Naive thymus-derived CD8-positive, alpha-beta T cell (primary cell): ENCODE results near the gene SYNE2. TPM values are rescaled to one million over a fixed set of nuclear protein-coding genes. Genes with fewer than 3 reads are reported as not detected.

ENCODE experiments used
- ATAC-seq, 2 donors: fragments of 150-1000 bp; cut with Tn5 transposase in 1 of 2; sonication (Bioruptor Pico), chemical (Tn5 transposase) in 1 of 2; 1 replicate in 1 of 2; 2 replicates in 1 of 2; pipeline ENCODE4 v1.10.0; 2021; ENCODE audit warnings: mild to moderate bottlenecking in 2 of 2, moderate library complexity in 2 of 2
- POLR2A ChIA-PET: fragments of 350-600 bp; sonication (Branson Sonifier 250); formaldehyde crosslinking; loops from one replicate; lab custom pipeline; 2021; ENCODE audit warnings: antibody characterized with exemption; lab: Charles Lee
- DNase-seq, 10 donors: peaks; one replicate each; pipeline versions ENCODE4 v3.0.0 to v3.0.0-alpha.2; 2020 to 2022
- H3K27ac Mint-ChIP-seq, 10 donors: one replicate each; pipeline ENCODE4 v1.8.0; 2020 to 2022; ENCODE audit warnings: mild to moderate bottlenecking in 10 of 10, mixed read lengths in 10 of 10, moderate library complexity in 4 of 10, inconsistent platforms in 1 of 10
- H3K27me3 Mint-ChIP-seq, 5 donors: one replicate each; pipeline ENCODE4 v1.8.0; 2021 to 2022; ENCODE audit warnings: mixed read lengths in 5 of 5
- H3K36me3 Mint-ChIP-seq, 3 donors: one replicate each; pipeline ENCODE4 v1.8.0; 2020 to 2022; ENCODE audit warnings: mixed read lengths in 3 of 3, mild to moderate bottlenecking in 2 of 3, inconsistent platforms in 1 of 3
- H3K4me1 Mint-ChIP-seq, 4 donors: one replicate each; pipeline ENCODE4 v1.8.0; 2021 to 2022; ENCODE audit warnings: mixed read lengths in 4 of 4
- H3K4me3 Mint-ChIP-seq, 10 donors: one replicate each; pipeline ENCODE4 v1.8.0; 2020 to 2022; ENCODE audit warnings: mild to moderate bottlenecking in 10 of 10, mixed read lengths in 10 of 10, moderate library complexity in 6 of 10, inconsistent platforms in 1 of 10
- H3K9me3 Mint-ChIP-seq, 9 donors: one replicate each; pipeline ENCODE4 v1.8.0; 2020 to 2022; ENCODE audit warnings: mixed read lengths in 9 of 9, mild to moderate bottlenecking in 3 of 9, inconsistent platforms in 1 of 9, moderate library complexity in 1 of 9
- polyA plus RNA-seq, 3 donors: library from polyadenylated mRNA; unstranded; fragments of 300-500 nt; fragmentation: Illumina TruSeq; gene quantifications; one replicate each; pipeline ENCODE4 v1.2.3, GENCODE V29; 2021
- total RNA-seq, 8 experiments: library from RNA in 2 of 8; stranded (reverse) in 2 of 8; gene quantifications; one replicate each; pipeline ENCODE4 v1.2.3 and lab custom pipeline; 2021 to 2026

SYNE2 gene
- total and polyA plus RNA-seq, 5 experiments from 2014 or later, result 15.7 to 116 (median 25.9) TPM

DNA sequence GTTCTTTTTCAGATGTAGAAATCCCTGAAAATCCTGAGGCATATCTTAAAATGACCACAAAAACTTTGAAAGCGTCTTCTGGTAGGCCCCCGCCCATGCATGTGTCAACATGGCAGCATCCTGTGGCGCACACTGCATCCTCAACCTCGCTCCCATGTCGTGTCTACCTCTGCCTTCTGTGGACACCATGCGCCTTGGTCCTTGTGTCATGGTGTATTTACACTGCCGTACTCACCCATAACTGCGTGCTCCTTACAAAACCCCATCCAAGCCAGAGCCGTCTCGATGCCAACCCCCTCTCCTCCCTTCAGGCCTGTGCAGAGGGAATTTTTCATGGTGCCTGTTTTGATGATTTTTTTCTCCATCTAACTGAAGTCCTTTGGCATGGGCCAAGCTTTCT lies 362.5 kb downstream of the SYNE2 start:
- ATAC-seq (no peak), DNase-seq (no peak)
- peak overlapping the region in 1 of 10 donors; percentile 32 for H3K4me3 Mint-ChIP-seq
- no peaks in the 10 kb centered on the region for H3K9me3 Mint-ChIP-seq
- H3K27me3 Mint-ChIP-seq, result no peaks in the 10 kb centered on the region
- H3K4me1 Mint-ChIP-seq, result peaks cover 0 to 4% (median 1%) of the 10 kb centered on the region in 4 donors
- H3K27ac Mint-ChIP-seq, result peak overlapping the region in 1 of 10 donors; percentile 18
- peaks cover 5 to 98% (median 49%) of the 10 kb centered on the region in 3 donors for H3K36me3 Mint-ChIP-seq
- POLR2A ChIA-PET, result interaction anchor here (0.6 kb wide), 1 partner anchor 8 kb away, joined by 6 read pairs; no protein-coding TSS in a partner anchor

DNA sequence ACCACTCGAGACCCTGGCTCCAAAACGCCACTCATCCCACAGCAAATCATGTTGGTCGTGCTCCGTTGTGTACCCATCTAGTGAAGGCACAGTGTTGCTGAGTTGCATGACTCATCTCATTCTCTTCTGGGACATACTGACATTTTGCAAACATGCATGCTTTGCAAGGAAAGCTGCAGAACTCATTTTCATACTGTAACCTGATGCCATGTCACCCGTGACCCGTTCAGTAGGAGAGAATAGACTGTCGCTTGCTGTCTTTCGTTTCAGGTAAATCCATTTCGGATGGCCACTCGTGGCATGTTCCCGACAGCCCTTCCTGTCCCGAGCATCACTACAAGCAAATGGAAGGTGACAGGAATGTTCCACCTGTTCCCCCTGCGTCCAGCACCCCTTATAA lies 363.2 kb downstream of the SYNE2 start:
- Mint-ChIP-seq H3K4me1 (peaks cover 0 to 8% (median 0%) of the 10 kb centered on the region in 4 donors), H3K4me3 (no peak overlapping the region), H3K27ac (no peak overlapping the region), H3K27me3 (no peaks in the 10 kb centered on the region), H3K36me3 (peaks cover under 1 to 97% (median 43%) of the 10 kb centered on the region in 3 donors), H3K9me3 (no peaks in the 10 kb centered on the region)
- POLR2A ChIA-PET, result no interaction called here
- DNase-seq (no peak), ATAC-seq (no peak)

DNA sequence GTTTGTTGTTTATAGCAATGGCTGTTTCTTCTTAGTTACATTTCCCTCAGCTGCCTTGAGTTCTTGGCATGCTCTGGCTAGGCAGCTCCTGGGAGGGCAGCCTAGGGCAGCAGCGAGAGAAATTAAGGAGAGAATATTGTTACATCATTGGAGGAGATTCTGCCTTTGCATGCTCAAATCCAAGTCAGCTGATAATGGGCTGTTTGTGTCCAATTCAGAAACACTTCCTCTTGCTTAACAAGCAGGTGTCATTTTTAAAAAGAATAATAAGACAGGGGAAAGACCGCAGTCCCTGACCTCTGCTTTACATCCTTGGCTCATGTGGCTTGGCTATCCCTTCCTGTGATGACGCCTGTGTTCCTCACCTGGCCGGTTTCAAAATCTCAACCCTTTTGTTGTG lies 364.5 kb downstream of the SYNE2 start:
- Mint-ChIP-seq H3K4me1 (peaks cover 0 to 15% (median 0%) of the 10 kb centered on the region in 4 donors), H3K27ac (peak overlapping the region in 1 of 10 donors; percentile 65), H3K9me3 (no peaks in the 10 kb centered on the region), H3K4me3 (no peak overlapping the region), H3K27me3 (no peaks in the 10 kb centered on the region), H3K36me3 (peaks cover 0 to 95% (median 44%) of the 10 kb centered on the region in 3 donors)
- no peak for ATAC-seq
- POLR2A ChIA-PET, result no interaction called here
- DNase-seq, result no peak

DNA sequence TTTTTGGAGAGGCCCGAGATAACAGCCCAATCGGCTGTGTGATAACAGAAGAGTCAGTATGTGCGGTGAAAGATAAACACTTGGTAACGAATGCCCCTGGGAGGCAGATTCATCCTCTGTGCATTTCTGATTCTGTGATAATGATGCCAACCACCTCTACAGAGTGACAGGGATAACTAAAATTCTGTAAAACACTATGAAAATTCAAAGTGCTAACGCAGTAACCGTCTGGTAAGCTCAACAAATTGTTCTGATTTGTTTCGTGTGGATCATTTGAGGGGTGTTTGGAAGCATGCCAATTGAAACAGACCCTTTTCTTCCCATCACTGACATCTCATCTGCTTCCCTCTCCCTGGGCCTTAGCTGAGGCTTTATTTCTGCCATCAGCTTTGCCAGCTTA lies 365.0 kb downstream of the SYNE2 start:
- ATAC-seq (no peak), DNase-seq (no peak)
- no peaks in the 10 kb centered on the region for H3K27me3 Mint-ChIP-seq
- H3K36me3 Mint-ChIP-seq, result peaks cover 0 to 92% (median 42%) of the 10 kb centered on the region in 3 donors
- H3K9me3 Mint-ChIP-seq, result no peaks in the 10 kb centered on the region
- no peak overlapping the region for H3K4me3 Mint-ChIP-seq
- H3K27ac Mint-ChIP-seq, result no peak overlapping the region
- POLR2A ChIA-PET, result no interaction called here
- H3K4me1 Mint-ChIP-seq, result peaks cover 0 to 17% (median 0%) of the 10 kb centered on the region in 4 donors

DNA sequence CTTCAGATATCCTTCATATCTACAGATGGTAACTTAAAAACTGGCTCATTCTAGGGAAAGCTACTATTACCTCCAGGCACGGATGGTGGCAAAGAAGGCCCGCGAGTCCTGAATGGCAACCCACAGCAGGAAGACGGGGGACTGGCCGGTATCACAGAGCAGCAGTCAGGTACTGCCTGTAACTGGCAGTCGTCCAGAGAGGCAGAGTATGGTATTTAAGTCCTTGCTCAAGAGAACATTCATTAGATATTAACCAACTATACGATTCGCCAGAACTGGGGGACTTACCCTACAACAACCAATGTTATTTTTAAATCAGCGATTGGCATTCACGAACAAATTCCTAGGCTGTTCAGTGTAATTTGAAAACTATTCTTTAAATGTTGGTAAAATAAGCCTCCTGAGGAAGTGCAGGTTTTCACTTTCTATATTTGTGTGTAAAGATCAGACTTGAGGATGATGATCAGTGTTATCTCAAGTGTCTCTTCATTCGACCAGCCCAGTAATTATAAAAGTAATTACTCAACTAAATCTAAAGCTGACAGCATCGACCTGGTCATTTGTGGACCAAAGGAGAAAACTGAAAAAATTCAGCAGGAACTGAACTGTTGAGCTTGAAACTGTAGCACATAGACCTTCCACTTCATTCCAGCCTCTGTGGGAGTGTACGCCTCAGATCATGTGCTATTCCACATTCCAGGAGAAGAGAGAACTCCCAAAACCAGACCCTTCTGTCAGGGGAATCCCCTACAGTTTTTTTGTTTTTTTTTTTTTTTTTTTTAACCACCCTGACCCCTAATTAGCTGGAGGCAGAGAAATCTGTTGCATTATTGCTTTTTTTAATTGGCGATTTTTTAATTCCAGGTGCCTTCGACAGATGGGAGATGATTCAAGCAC lies 365.8 kb downstream of the SYNE2 start:
- POLR2A ChIA-PET, result interaction anchor here (0.6 kb wide), 1 partner anchor 822 kb away, joined by 3 read pairs; no protein-coding TSS in a partner anchor
- Mint-ChIP-seq H3K4me3 (no peak overlapping the region), H3K27ac (no peak overlapping the region), H3K4me1 (peaks cover 0 to 19% (median 0%) of the 10 kb centered on the region in 4 donors), H3K36me3 (peaks cover 0 to 92% (median 41%) of the 10 kb centered on the region in 3 donors), H3K27me3 (no peaks in the 10 kb centered on the region), H3K9me3 (no peaks in the 10 kb centered on the region)
- no peak for ATAC-seq
- DNase-seq, result no peak

DNA sequence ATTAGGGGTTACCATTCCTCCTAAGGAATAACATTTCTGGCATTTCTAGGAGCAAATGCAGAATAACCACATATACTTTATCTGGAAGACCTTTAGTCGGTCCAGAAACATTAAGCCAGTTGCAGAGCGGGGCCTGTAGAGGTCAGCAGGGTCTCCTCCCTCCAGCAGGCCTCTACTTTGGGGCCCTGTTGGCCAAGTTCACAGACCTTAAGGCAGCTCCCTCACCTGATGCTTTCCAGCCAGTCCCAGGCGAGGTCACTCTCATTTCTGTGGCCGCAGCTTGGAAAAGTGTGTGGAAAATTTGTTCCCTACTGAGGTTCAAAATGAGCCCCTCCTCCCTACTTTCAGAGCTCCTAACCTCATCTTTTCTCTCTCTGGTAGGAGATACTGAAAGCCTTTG lies 367.3 kb downstream of the SYNE2 start:
- Mint-ChIP-seq H3K4me1 (peaks cover 0 to 19% (median 0%) of the 10 kb centered on the region in 4 donors), H3K36me3 (peaks cover 0 to 91% (median 46%) of the 10 kb centered on the region in 3 donors), H3K4me3 (no peak overlapping the region), H3K27me3 (no peaks in the 10 kb centered on the region), H3K27ac (no peak overlapping the region), H3K9me3 (no peaks in the 10 kb centered on the region)
- DNase-seq, result no peak
- no peak for ATAC-seq
- POLR2A ChIA-PET, result no interaction called here

DNA sequence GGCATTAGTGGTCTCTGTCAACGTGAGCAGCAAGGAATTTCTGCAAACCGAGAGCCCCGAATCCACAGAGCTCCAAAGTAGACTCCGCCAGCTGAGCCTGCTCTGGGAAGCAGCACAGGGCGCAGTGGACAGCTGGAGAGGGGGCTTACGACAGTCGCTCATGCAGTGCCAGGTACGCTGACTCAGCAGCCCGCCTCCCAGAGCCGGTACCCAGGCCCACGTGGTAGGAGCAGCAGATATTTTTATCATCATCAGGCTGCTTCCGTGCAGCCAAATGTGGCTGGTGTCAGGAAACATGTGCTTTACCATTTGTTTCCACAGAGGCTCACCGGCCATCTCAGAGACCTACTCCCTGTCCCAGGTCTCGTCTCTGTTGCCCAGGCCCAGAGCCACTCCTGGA lies 367.7 kb downstream of the SYNE2 start:
- no peak for ATAC-seq
- Mint-ChIP-seq H3K27me3 (no peaks in the 10 kb centered on the region), H3K9me3 (no peaks in the 10 kb centered on the region), H3K4me3 (no peak overlapping the region), H3K27ac (no peak overlapping the region), H3K4me1 (peaks cover 0 to 19% (median 0%) of the 10 kb centered on the region in 4 donors), H3K36me3 (peaks cover 0 to 91% (median 42%) of the 10 kb centered on the region in 3 donors)
- no peak for DNase-seq
- POLR2A ChIA-PET, result no interaction called here

DNA sequence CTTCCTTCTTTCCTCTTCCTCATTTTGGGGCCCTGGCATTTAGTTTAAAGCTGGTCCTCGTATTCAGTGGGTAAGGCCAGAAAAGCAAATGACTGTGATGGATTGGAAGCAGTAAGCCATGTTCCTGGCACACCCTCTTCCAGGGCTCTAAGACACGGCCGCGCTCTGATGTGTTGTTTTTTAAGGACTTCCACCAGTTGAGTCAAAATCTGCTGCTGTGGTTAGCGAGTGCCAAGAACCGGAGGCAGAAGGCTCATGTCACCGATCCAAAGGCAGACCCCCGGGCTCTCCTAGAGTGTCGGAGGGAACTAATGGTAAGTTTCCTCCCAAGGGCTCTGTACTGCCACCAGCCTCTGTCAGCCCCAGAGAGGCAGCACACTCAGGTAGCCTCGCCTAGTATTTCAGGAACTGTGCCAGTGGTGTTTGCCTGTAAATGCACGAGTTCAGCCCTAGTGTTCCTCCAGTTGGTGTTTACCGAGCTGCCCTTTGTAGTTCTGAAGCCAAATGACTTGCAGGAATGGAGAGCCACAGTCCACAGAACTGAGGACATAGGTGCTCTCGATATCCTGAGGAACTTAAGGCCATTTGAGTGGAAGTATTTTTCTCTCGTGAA lies 368.7 kb downstream of the SYNE2 start:
- H3K27ac Mint-ChIP-seq, result peak overlapping the region in 1 of 10 donors; percentile 14

DNA sequence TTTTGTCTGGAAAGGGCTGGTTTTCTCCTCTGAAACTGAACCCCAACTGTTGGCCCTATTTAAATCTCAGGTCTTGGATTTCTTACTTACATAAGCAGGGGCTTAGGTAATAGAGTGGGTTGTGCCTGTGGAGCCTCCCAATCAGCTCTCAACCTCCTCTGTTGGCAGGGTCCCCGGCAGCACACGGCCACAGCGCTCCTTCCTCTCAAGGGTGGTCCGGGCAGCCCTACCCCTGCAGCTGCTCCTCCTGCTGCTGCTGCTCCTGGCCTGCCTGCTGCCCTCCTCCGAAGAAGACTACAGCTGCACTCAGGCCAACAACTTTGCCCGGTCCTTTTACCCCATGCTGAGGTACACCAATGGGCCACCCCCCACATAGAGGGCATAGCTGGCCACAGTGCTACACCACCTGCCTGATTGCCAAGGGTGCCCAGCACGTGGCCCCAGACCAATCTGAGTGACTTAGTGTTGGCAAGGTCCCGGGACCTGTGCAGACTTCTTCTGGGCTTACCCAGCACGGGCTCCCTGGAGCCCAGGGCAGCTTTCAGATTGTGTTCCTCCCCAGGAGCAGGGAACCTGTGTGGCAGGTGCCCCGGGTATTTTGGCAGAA lies 372.4 kb downstream of the SYNE2 start:
- POLR2A ChIA-PET, result interaction anchor here (1.3 kb wide), 1 partner anchor 12 kb away, joined by 4 read pairs; no protein-coding TSS in a partner anchor
- H3K27ac Mint-ChIP-seq, result peak overlapping the region in 1 of 10 donors; percentile 4
- no peaks in the 10 kb centered on the region for H3K27me3 Mint-ChIP-seq
- no peaks in the 10 kb centered on the region for H3K9me3 Mint-ChIP-seq
- no peak overlapping the region for H3K4me3 Mint-ChIP-seq
- no peak for ATAC-seq
- H3K36me3 Mint-ChIP-seq, result peaks cover 0 to 71% (median 22%) of the 10 kb centered on the region in 3 donors
- H3K4me1 Mint-ChIP-seq, result peaks cover 0 to 15% (median 0%) of the 10 kb centered on the region in 4 donors
- no peak for DNase-seq

More for the DNA sequence above, 368.7 kb downstream of the SYNE2 start:
- POLR2A ChIA-PET, result no interaction called here
- Mint-ChIP-seq H3K36me3 (peaks cover 0 to 84% (median 33%) of the 10 kb centered on the region in 3 donors), H3K9me3 (no peaks in the 10 kb centered on the region), H3K4me3 (no peak overlapping the region), H3K27me3 (no peaks in the 10 kb centered on the region), H3K4me1 (peaks cover 0 to 19% (median 0%) of the 10 kb centered on the region in 4 donors)
- no peak for ATAC-seq
- DNase-seq, result no peak

DNA sequence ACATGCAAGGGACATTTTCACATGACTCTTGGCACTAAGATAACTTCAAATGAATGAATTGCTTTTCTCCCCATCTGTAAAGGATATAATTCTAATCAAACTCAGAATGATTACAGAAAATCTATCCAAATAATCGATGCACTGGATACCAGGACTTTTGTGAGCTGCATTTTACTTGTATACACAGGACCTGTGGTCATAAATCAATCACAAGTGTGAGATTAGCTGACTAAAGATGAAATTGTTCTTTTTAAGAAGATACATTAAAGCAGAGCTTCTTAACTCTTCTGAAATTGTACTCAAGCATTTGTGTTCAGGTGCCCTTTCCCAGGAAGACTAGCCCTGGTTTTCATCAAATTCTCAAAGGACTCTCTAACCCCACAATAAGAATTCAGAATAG lies 375.1 kb downstream of the SYNE2 start:
- Mint-ChIP-seq H3K4me1 (peaks cover 0 to 8% (median 0%) of the 10 kb centered on the region in 4 donors), H3K27me3 (no peaks in the 10 kb centered on the region), H3K36me3 (peaks cover 0 to 52% (median 16%) of the 10 kb centered on the region in 3 donors), H3K9me3 (no peaks in the 10 kb centered on the region), H3K4me3 (no peak overlapping the region), H3K27ac (no peak overlapping the region)
- POLR2A ChIA-PET, result no interaction called here
- ATAC-seq, result no peak
- DNase-seq, result no peak

DNA sequence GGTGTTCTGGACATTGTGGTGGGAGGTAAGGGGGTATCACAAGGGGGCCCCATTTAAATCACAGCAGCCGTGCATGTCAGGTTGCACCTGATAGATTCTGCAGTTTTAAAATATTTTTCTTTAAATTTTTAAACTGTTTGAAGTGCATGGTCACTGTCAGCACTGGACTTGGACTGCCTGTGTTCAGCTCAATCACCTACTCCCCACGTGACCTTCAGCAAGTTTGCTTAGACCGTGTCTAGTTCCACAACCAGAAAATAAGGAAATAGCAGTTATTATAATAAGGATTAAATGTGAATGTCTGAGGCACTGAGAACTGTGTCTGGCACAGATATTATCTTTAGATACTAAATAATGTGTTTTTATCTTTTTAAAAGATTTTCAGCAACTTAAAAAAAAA lies 376.7 kb downstream of the SYNE2 start:
- H3K9me3 Mint-ChIP-seq, result no peaks in the 10 kb centered on the region
- H3K27me3 Mint-ChIP-seq, result no peaks in the 10 kb centered on the region
- POLR2A ChIA-PET, result no interaction called here
- DNase-seq, result no peak
- ATAC-seq, result no peak
- no peak overlapping the region for H3K4me3 Mint-ChIP-seq
- H3K27ac Mint-ChIP-seq, result peak overlapping the region in 2 of 10 donors; percentile 21 to 37
- peaks cover 0 to 36% (median 6%) of the 10 kb centered on the region in 3 donors for H3K36me3 Mint-ChIP-seq
- H3K4me1 Mint-ChIP-seq, result peaks cover 0 to 14% (median 0%) of the 10 kb centered on the region in 4 donors

DNA sequence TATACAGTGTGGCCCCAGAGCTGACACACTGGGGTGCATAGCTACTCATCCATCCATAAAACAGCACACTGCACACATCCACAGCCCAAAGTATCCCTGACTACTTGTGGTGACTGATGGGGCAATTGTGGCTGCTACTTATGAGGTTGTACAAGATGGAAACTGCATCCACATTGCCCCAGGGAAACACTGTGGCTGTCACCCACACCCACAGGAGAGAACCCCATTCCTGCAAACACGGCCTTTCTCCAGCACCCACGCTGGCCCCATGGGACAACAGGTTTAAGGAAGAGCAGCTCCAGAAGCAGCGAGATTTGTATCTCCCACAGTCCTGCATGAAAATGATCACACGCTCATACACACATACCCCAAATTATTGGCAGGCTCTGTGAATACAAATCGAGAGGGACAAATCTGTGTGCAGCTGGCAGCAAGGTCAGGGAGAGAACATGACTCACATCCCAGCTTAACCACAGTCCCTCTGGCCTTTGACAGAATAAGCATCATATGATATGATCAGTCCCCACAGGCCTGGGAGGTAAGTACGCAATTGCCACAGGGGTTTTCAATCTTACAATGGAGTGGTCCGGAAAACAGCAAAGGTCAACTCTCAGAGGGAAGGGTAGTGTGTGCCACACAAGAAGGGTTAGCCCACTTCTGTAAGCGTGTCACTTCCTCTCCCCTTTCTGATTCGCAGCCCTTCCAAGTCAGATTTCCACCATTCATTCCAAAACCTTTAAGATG lies 379.5 kb downstream of the SYNE2 start:
- peaks cover 0 to 20% (median under 1%) of the 10 kb centered on the region in 3 donors for H3K36me3 Mint-ChIP-seq
- H3K4me3 Mint-ChIP-seq, result no peak overlapping the region
- DNase-seq (no peak), ATAC-seq (no peak)
- POLR2A ChIA-PET, result no interaction called here
- H3K9me3 Mint-ChIP-seq, result no peaks in the 10 kb centered on the region
- peak overlapping the region in 3 of 10 donors; percentile 1 to 58 (median 32) for H3K27ac Mint-ChIP-seq
- peaks cover 0 to 38% (median 0%) of the 10 kb centered on the region in 4 donors for H3K4me1 Mint-ChIP-seq
- H3K27me3 Mint-ChIP-seq, result no peaks in the 10 kb centered on the region
